ENCODE data around the gene BICC1.
A peak's percentile ranks its signal among the peaks of the same experiment; 100 is the strongest.

Gene BICC1

GRCh38 chr10:58644311-58644710 is 131.6 kb downstream of the BICC1 start:
- H3K4me1 ChIP-seq (ENCODE audit: control insufficient read depth in 1 of 2, insufficient read depth in 1 of 2, low read depth in 1 of 2, low read length in 1 of 2): peaks cover 28 to 31% of the 10 kb centered on the region in 2 experiments
- H3K4me3 ChIP-seq (ENCODE audit: low read depth in 1 of 2, low read length in 1 of 2): no peak overlapping the region
- peak overlapping the region; percentile 62 for H3K27ac ChIP-seq
- no peaks in the 10 kb centered on the region for H3K9me3 ChIP-seq
- no peaks in the 10 kb centered on the region for H3K36me3 ChIP-seq
- no peak for TF ChIP-seq CTCF (IDR thresholded peaks at IDR 0.05)
- H3K27me3 ChIP-seq: no peaks in the 10 kb centered on the region

GRCh38 chr10:58645416-58646146 is 132.9 kb downstream of the BICC1 start:
- Histone ChIP-seq H3K27me3 (no peaks in the 10 kb centered on the region), H3K4me1 (ENCODE audit: control insufficient read depth in 1 of 2, insufficient read depth in 1 of 2, low read depth in 1 of 2, low read length in 1 of 2) (peaks cover 28 to 31% of the 10 kb centered on the region in 2 experiments), H3K36me3 (no peaks in the 10 kb centered on the region), H3K27ac (no peak overlapping the region), H3K4me3 (ENCODE audit: low read depth in 1 of 2, low read length in 1 of 2) (no peak overlapping the region), H3K9me3 (no peaks in the 10 kb centered on the region)
- no peak for TF ChIP-seq CTCF (IDR thresholded peaks at IDR 0.05)

GRCh38 chr10:58647376-58648112 is 134.9 kb downstream of the BICC1 start:
- TF ChIP-seq CTCF (IDR thresholded peaks at IDR 0.05): no peak
- Histone ChIP-seq H3K4me1 (ENCODE audit: control insufficient read depth in 1 of 2, insufficient read depth in 1 of 2, low read depth in 1 of 2, low read length in 1 of 2) (peaks cover 19 to 20% of the 10 kb centered on the region in 2 experiments), H3K27ac (no peak overlapping the region), H3K36me3 (no peaks in the 10 kb centered on the region), H3K27me3 (no peaks in the 10 kb centered on the region), H3K9me3 (no peaks in the 10 kb centered on the region), H3K4me3 (ENCODE audit: low read depth in 1 of 2, low read length in 1 of 2) (no peak overlapping the region)

- no peaks in the 10 kb centered on the region for H3K36me3 ChIP-seq
- H3K4me3 ChIP-seq (ENCODE audit: low read depth in 1 of 2, low read length in 1 of 2): no peak overlapping the region
- H3K27ac ChIP-seq: no peak overlapping the region
- no peak for TF ChIP-seq CTCF (IDR thresholded peaks at IDR 0.05)
- no peaks in the 10 kb centered on the region for H3K9me3 ChIP-seq
- H3K27me3 ChIP-seq: no peaks in the 10 kb centered on the region
- H3K4me1 ChIP-seq (ENCODE audit: control insufficient read depth in 1 of 2, insufficient read depth in 1 of 2, low read depth in 1 of 2, low read length in 1 of 2): peaks cover 15 to 18% of the 10 kb centered on the region in 2 experiments
Measured at GRCh38 chr10:58648131-58648530, 135.5 kb downstream of the BICC1 start.

- H3K4me1 ChIP-seq (ENCODE audit: control insufficient read depth in 1 of 2, insufficient read depth in 1 of 2, low read depth in 1 of 2, low read length in 1 of 2): no peaks in the 10 kb centered on the region
- no peaks in the 10 kb centered on the region for H3K36me3 ChIP-seq
- H3K4me3 ChIP-seq (ENCODE audit: low read depth in 1 of 2, low read length in 1 of 2): no peak overlapping the region
- no peaks in the 10 kb centered on the region for H3K27me3 ChIP-seq
- TF ChIP-seq CTCF (IDR thresholded peaks at IDR 0.05): no peak
- H3K9me3 ChIP-seq: no peaks in the 10 kb centered on the region
- H3K27ac ChIP-seq: no peak overlapping the region
Measured at GRCh38 chr10:58651040-58651439, 138.4 kb downstream of the BICC1 start.

All from neutrophil (primary cell).